ENCODE results near the gene MAML3. TPM values are rescaled to one million over a fixed set of nuclear protein-coding genes. Genes with fewer than 3 reads are reported as not detected.

MAML3 gene
- total and polyA plus RNA-seq, 2 experiments from 2014 or later, result 1.7 to 6.5 TPM

DNA sequence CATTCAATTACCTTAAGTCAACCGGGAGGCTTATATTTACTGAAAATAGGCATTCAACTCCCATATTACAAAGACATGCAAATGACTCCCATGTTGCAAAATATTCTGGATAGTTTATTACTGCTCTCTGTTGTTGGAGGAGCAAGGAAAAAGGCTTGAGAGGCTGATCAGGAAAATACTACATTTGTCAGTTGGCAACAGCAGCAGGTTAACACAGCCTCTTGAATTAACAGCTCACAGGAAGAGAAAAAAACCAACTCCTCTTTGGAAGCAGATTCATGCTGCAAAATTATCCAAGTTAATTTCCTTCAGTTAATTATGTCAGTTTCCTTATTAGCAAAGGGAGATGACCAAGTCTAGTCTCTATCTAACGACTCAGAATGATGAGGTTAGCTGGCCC is 238.9 kb downstream of the MAML3 start:
- no peak for ATAC-seq

DNA sequence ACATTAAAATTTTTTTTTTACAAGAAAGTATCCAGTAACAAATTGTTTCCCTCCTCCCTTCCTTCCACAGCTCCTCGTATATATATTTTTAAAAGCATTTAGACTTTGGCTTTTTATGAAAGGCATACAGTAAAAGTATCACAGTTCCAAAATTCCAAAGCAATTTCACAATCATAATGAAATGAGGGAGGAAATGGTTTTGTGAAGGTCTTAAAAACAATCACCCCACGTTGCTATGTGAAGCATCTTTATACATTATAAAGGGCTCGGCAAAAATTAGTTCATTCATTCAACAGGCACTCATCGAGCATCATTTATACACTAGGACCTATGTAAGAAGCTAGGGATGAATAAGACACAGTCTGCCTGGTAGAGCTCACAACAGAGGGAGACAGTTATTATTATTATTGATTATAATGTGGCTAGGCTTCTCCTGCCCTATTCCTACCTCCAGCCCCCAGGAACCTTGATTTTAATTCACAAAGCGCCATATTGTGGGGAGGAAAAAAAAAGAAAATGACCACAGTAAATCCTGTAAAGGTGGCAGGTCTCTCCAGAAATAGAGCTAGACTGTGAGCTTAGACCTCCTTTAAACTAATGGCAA is 239.9 kb downstream of the MAML3 start:
- Mint-ChIP-seq H3K4me1 (peaks cover 32% of the 10 kb centered on the region), H3K9me3 (no peaks in the 10 kb centered on the region), H3K36me3 (ENCODE audit: low read depth) (no peaks in the 10 kb centered on the region), H3K27me3 (ENCODE audit: insufficient read depth, low read depth, poor library complexity) (no peaks in the 10 kb centered on the region), H3K4me3 (no peak overlapping the region), H3K27ac (no peak overlapping the region)
- H4K20me1 ChIP-seq (replicated peaks; ENCODE audit: insufficient read depth), result no peaks in the 10 kb centered on the region
- H3K4me1 ChIP-seq (ENCODE audit: insufficient read depth), result peaks cover 27% of the 10 kb centered on the region
- DNase-seq (ENCODE audit: low spot score) (no peak), ATAC-seq (no peak)
- H3K4me3 ChIP-seq, result no peak overlapping the region
- no peak overlapping the region for H2AFZ ChIP-seq
- no peak overlapping the region for H3K4me2 ChIP-seq
- H3K36me3 ChIP-seq (ENCODE audit: insufficient read depth), result no peaks in the 10 kb centered on the region
- H3K79me2 ChIP-seq (replicated peaks; ENCODE audit: insufficient read depth), result no peaks in the 10 kb centered on the region
- H3K27me3 ChIP-seq (ENCODE audit: insufficient read depth), result no peaks in the 10 kb centered on the region
- H3K27ac ChIP-seq (ENCODE audit: low read depth), result no peak overlapping the region
- H3F3A ChIP-seq (replicated peaks; ENCODE audit: low read depth), result no peaks in the 10 kb centered on the region
- no peaks in the 10 kb centered on the region for H3K9me2 ChIP-seq (ENCODE audit: insufficient read depth)
- TF ChIP-seq POLR2AphosphoS5 (IDR thresholded peaks at IDR 0.05; ENCODE audit: low read depth) (no peak), STAT1 (IDR thresholded peaks at IDR 0.05; ENCODE audit: unreplicated experiment) (no peak), EZH2 (IDR thresholded peaks at IDR 0.05; ENCODE audit: low read depth, unreplicated experiment) (no peak), ZNF114 (CRISPR knock-in tag; IDR thresholded peaks at IDR 0.05) (no peak), CREB1 (CRISPR knock-in tag; IDR thresholded peaks at IDR 0.05; ENCODE audit: low read depth) (no peak), EZH2phosphoT487 (IDR thresholded peaks at IDR 0.05; ENCODE audit: unreplicated experiment) (no peak), ZNF331 (CRISPR knock-in tag; IDR thresholded peaks at IDR 0.05; ENCODE audit: low read depth) (no peak), JUNB (IDR thresholded peaks at IDR 0.05; ENCODE audit: unreplicated experiment) (no peak)
- TF ChIP-seq, protein P1, sequence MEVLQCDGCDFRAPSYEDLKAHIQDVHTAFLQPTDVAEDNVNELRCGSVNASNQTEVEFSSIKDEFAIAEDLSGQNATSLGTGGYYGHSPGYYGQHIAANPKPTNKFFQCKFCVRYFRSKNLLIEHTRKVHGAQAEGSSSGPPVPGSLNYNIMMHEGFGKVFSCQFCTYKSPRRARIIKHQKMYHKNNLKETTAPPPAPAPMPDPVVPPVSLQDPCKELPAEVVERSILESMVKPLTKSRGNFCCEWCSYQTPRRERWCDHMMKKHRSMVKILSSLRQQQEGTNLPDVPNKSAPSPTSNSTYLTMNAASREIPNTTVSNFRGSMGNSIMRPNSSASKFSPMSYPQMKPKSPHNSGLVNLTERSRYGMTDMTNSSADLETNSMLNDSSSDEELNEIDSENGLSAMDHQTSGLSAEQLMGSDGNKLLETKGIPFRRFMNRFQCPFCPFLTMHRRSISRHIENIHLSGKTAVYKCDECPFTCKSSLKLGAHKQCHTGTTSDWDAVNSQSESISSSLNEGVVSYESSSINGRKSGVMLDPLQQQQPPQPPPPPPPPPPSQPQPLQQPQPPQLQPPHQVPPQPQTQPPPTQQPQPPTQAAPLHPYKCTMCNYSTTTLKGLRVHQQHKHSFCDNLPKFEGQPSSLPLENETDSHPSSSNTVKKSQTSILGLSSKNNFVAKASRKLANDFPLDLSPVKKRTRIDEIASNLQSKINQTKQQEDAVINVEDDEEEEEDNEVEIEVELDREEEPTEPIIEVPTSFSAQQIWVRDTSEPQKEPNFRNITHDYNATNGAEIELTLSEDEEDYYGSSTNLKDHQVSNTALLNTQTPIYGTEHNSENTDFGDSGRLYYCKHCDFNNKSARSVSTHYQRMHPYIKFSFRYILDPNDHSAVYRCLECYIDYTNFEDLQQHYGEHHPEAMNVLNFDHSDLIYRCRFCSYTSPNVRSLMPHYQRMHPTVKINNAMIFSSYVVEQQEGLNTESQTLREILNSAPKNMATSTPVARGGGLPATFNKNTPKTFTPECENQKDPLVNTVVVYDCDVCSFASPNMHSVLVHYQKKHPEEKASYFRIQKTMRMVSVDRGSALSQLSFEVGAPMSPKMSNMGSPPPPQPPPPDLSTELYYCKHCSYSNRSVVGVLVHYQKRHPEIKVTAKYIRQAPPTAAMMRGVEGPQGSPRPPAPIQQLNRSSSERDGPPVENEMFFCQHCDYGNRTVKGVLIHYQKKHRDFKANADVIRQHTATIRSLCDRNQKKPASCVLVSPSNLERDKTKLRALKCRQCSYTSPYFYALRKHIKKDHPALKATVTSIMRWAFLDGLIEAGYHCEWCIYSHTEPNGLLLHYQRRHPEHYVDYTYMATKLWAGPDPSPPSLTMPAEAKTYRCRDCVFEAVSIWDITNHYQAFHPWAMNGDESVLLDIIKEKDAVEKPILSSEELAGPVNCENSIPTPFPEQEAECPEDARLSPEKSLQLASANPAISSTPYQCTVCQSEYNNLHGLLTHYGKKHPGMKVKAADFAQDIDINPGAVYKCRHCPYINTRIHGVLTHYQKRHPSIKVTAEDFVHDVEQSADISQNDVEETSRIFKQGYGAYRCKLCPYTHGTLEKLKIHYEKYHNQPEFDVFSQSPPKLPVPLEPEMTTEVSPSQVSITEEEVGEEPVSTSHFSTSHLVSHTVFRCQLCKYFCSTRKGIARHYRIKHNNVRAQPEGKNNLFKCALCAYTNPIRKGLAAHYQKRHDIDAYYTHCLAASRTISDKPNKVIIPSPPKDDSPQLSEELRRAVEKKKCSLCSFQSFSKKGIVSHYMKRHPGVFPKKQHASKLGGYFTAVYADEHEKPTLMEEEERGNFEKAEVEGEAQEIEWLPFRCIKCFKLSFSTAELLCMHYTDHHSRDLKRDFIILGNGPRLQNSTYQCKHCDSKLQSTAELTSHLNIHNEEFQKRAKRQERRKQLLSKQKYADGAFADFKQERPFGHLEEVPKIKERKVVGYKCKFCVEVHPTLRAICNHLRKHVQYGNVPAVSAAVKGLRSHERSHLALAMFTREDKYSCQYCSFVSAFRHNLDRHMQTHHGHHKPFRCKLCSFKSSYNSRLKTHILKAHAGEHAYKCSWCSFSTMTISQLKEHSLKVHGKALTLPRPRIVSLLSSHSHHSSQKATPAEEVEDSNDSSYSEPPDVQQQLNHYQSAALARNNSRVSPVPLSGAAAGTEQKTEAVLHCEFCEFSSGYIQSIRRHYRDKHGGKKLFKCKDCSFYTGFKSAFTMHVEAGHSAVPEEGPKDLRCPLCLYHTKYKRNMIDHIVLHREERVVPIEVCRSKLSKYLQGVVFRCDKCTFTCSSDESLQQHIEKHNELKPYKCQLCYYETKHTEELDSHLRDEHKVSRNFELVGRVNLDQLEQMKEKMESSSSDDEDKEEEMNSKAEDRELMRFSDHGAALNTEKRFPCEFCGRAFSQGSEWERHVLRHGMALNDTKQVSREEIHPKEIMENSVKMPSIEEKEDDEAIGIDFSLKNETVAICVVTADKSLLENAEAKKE (CRISPR knock-in tag; IDR thresholded peaks at IDR 0.05), result no peak
- TF ChIP-seq, protein P2, sequence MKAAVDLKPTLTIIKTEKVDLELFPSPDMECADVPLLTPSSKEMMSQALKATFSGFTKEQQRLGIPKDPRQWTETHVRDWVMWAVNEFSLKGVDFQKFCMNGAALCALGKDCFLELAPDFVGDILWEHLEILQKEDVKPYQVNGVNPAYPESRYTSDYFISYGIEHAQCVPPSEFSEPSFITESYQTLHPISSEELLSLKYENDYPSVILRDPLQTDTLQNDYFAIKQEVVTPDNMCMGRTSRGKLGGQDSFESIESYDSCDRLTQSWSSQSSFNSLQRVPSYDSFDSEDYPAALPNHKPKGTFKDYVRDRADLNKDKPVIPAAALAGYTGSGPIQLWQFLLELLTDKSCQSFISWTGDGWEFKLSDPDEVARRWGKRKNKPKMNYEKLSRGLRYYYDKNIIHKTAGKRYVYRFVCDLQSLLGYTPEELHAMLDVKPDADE (IDR thresholded peaks at IDR 0.05), result no peak

More for the DNA sequence above, 238.9 kb downstream of the MAML3 start:
- no peak overlapping the region for H3K27ac ChIP-seq (ENCODE audit: low read depth)
- H4K20me1 ChIP-seq (replicated peaks; ENCODE audit: insufficient read depth), result no peaks in the 10 kb centered on the region
- no peaks in the 10 kb centered on the region for H3K27me3 Mint-ChIP-seq (ENCODE audit: insufficient read depth, low read depth, poor library complexity)
- no peaks in the 10 kb centered on the region for H3K36me3 ChIP-seq (ENCODE audit: insufficient read depth)
- no peaks in the 10 kb centered on the region for H3F3A ChIP-seq (replicated peaks; ENCODE audit: low read depth)
- no peaks in the 10 kb centered on the region for H3K27me3 ChIP-seq (ENCODE audit: insufficient read depth)
- no peaks in the 10 kb centered on the region for H3K9me2 ChIP-seq (ENCODE audit: insufficient read depth)
- no peak overlapping the region for H2AFZ ChIP-seq
- H3K4me3 Mint-ChIP-seq, result no peak overlapping the region
- TF ChIP-seq CREB1 (CRISPR knock-in tag; IDR thresholded peaks at IDR 0.05; ENCODE audit: low read depth), result no peak
- TF ChIP-seq STAT1 (IDR thresholded peaks at IDR 0.05; ENCODE audit: unreplicated experiment), result no peak
- no peak for TF ChIP-seq NANOG (IDR thresholded peaks at IDR 0.05; ENCODE audit: borderline replicate concordance)
- no peak for TF ChIP-seq EZH2 (IDR thresholded peaks at IDR 0.05; ENCODE audit: low read depth, unreplicated experiment)
- TF ChIP-seq, protein P2 (IDR thresholded peaks at IDR 0.05), result no peak
- H3K9me3 Mint-ChIP-seq, result no peaks in the 10 kb centered on the region
- no peak for DNase-seq (ENCODE audit: low spot score)
- H3K4me1 Mint-ChIP-seq, result peaks cover 38% of the 10 kb centered on the region
- no peaks in the 10 kb centered on the region for H3K36me3 Mint-ChIP-seq (ENCODE audit: low read depth)
- no peak overlapping the region for H3K4me2 ChIP-seq
- no peaks in the 10 kb centered on the region for H3K79me2 ChIP-seq (replicated peaks; ENCODE audit: insufficient read depth)
- H3K4me3 ChIP-seq, result no peak overlapping the region
- no peak overlapping the region for H3K27ac Mint-ChIP-seq
- H3K4me1 ChIP-seq (ENCODE audit: insufficient read depth), result peaks cover 34% of the 10 kb centered on the region
